ENCODE measurements around the gene RAX2.

RAX2 gene

DNA sequence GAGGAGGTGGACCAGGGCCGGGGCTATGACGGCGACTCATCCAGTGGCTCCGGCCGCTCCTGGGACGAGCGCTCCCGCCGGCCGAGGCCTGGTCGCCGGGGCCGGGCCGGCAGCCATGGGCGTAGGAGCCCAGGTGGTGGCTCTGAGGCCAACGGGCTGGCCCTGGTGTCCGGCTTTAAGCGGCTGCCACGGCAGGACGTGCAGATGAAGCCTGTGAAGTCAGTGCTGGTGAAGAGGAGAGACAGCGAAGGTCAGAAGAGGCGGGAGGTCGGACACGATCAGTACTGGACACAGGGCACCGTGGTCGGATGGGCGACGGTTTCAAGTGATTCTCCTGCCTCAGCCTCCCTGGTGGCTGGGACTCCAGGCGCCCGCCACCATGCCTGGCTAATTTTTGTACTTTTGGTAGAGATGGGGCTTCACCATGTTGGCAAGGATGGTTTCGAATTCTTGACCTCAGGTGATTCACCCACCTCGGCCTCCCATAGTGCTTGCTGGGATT lies 41.5 kb downstream of the RAX2 start:
- no peak for DNase-seq (ENCODE audit: low read depth in 2 of 2)

DNA sequence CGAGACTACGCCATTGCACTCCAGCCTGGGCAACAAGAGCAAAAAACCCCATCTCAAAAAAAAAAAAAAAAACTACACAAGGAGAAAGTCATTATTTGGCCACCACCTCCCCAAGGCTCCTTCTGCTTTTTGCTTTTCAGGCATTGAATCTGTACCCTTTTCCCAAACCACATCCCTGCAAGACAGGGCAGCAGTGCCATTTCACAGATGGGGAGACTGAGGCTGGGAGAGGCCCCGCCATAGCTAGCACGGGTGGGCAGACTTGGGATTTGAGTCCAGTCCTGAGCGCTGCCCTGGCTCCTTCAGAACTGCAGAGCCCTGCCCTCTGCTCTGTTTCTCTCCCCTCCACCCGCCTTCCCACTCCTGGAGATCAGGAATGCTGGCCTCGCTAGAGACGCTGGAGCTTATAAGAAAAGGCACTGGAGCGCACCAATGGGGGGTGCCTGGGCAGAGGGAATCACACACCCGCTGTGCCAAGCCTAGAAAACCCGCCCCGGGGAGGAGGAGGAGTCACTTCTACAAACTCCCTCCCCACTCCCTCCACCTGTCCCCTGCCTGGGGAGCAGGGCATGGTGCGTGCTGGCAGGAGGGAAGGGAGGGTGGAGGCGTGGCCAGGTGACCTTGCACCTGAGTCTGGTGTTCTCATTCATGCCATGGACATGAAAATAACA lies 46.3 kb downstream of the RAX2 start:
- DNase-seq (ENCODE audit: low read depth in 2 of 2), result no peak

DNA sequence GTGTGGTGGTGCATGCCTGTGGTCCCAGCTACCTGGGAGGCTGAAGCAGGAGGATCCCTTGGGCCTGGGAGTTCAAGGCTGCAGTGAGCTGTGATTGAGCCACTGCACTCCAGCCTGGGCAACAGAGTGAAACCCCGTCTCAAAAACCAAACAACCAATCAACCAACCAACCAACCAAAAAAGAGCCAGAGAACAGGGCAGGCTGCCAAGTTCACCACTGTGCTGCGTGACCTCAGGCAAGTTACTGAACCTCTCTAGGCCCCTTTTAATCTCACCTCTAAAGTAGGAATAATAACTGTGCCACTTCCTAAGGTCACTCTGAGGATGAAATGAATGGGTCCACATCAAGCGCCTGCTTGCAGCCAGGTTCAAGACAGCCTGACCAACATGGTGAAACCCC lies 46.9 kb downstream of the RAX2 start:
- DNase-seq (ENCODE audit: low read depth in 2 of 2), result no peak

DNA sequence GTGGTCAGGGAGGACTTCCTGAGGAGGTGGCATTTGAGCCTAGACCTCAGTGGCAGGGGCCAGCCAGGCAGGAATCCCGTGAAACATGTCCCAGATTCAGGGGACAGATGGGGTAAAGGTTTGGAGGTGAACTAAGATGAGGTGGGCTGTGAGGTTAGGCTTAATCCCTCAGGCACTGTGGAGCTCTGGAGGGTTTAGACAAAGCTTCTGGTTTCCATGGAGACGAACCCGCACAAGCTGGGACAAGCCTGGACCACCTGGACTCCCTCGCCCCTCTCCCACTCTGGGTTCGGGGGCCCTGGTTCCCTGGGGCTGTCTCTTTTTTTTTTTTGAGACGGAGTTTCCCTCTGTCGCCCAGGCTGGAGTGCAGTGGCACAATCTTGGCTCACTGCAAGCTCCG lies 48.1 kb downstream of the RAX2 start:
- DNase-seq (ENCODE audit: low read depth in 2 of 2), result no peak

DNA sequence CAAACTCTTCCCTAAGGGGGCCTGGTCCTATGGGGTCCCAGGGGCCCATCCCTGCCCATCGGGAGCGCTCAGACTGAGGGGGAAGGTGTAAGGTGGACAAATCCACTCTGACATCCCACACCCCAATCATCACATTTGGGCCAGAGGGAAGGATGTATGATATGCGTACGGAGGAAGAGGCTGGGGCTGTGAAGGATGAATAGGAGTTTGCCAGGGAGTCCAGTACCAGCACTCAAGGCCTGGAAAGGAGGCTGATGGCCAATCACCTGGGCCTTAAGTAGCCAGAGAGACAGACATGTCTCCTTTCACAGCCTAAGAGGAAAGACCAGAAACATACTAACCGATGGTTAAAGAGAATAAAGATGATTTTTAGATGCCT lies 48.9 kb downstream of the RAX2 start:
- DNase-seq (ENCODE audit: low read depth in 2 of 2), result no peak

DNA sequence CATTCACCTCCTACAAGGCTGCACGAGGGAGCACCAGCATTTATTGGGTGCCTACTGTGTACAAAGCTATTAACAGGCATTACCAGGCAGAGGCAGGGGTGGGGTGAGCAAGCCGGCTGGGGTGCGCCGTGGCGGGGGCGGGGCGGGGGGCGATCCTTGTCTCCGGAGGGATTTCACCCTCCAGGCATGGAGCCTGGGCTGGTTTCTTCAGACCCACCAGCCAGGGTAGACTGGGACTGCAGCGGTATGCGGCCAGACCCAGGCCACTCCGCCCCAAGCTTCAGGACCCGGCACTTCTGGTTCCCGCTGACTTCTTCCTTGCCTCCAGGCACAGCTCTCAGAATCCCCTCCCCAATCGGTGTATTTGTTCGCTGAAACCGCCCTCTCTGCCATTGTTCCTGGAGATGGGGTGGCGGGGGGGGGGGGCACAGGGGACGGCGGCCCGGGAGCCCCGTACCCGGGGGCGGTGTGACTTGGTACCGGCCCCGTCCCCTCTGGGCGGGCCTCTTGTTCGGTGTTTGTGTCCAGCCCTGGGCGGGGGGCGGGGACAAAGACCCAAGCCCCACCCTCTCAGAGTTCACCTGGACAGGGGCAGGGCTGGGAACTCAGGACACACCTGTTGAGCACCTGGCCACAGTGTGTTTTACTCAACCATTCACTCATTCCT lies 49.5 kb downstream of the RAX2 start:
- no peak for DNase-seq (ENCODE audit: low read depth in 2 of 2)

DNA sequence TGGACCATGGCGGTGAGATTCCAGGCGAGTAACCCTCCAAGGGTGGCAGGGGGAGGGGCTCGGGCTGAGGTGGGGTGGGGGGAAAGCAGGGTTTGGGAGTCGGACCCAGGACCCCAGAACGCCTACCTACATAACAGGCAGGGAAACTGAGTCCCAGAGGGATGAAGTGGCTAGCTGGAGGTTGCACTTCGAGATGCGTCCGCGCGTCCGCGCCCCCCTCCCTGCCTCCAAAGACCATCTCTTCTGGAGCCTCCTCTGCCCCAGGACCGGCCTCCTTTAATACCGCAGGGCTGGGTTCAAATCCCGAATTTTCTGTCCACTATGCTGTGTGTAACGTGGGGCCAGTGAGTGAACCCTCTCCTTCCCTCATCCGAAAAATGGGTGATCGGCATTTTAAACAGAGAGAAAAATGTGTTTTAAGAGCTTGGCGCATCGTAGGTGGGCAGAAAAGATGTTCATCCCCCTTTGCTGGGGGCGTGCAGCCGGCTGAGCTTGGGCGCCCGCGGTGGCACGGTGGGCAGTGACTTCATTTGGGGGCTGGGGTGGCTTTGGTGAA lies 50.1 kb downstream of the RAX2 start:
- DNase-seq (ENCODE audit: low read depth in 2 of 2), result no peak

DNA sequence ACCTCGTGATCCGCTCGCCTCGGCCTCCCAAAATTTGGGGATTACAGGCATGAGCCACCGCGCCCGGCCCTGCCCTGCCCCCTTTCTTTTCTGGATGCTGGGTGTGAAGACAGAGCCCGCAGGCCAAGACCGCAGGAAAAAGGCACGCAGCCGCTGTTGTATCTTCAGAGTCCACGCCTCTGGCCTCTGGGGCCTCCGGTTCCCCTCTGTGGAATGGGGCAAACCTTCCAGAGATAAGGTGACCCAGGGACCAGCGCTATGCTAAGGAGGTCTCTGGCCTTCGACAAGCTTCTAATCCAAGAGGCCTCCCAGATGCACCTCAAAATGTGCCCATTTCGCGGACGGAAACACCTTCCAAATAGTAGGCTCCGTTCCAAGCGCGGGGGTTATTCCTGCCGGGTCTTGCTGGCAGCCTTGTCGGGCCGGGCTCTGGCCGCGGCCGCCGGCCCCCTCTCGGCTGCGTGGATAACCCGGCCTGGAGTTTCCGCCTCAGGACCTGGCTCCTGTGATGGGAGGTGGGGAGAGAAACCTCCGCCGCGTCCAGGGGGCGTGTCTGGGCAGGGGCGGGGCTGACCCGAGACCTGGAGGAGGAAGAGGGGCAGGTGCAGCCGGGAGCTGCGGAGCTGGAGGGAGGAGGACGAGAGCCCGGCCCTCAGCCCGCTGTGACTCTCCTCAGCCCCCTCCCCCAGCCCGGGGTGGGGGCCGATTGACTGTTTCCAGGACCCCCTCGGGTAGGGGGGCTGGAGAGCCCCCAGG lies 50.7 kb downstream of the RAX2 start:
- DNase-seq (ENCODE audit: low read depth in 2 of 2), result peak; percentile 85 to 87

DNA sequence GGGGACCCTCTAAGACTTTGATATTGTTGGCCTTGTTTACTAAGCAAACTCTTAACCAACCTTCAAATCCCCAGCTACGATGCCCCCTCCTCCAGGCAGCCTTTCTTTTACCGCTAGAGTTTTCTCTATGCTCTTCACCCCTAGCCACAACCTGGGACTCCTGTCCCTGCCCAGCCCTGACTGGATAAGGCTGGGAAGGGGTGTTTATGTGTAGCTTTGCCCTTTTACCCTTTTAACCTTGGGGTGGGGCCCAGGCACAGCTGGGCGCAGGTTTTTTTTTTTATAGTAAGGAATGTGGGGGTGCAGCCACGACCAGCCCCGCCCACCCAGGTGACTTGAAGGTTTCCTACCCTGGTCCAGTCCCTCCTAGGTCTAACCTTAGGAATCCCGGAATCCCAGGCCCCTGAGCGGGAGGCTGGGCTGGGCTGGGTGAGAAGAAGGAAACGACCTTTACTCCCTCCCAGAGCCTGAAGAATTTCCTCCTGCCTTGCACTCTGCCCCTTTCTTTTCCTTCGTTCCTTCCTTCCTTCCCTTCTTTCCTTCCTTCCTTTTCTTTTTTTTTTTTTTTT lies 51.6 kb downstream of the RAX2 start:
- DNase-seq (ENCODE audit: low read depth in 2 of 2), result no peak

DNA sequence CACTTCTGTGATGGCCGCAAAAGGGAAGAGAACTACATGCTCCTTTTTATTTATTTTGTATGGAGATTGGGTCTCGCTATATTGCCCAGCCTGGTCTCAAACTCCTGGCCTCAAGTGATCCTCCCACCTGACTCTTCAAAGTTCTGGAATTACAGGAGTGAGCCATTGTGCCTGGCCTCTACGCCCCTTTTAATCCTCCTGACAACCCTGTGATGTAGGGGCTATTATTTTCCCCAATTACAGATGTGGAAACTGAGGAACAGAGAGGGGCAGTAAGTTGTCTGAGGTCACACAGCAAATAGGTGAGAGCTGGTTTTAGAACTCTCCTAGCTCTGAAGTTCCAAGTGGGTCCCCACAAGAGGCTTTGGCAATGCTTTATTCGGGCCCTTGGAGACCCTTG lies 52.2 kb downstream of the RAX2 start:
- no peak for DNase-seq (ENCODE audit: low read depth in 2 of 2)

Data from activated CD4-positive, alpha-beta T cell treated with anti-CD3 and anti-CD28 coated beads for 24 hours (primary cell).